Lung (tissue), 12 donors: ENCODE data around the gene CRELD2. TPM values are rescaled to one million over a fixed set of nuclear protein-coding genes. Genes with fewer than 3 reads are reported as not detected.
A peak's percentile ranks its signal among the peaks of the same experiment; 100 is the strongest.

Experiments
- ATAC-seq: fragments of 200-7000 bp; cut with Tn5 transposase; one replicate; pipeline ENCODE4 v1.9.1; 2020; ENCODE audit warnings: moderate number of reproducible peaks; ENCODE audit not compliant: insufficient read depth, low FRiP score
- DNase-seq, 3 donors: peaks; one replicate each; pipeline ENCODE4 v3.0.0-alpha.2; 2013 to 2017
- H3K27ac ChIP-seq, 2 donors: one replicate each; pipeline ENCODE4 v1.5.1; 2013; ENCODE audit warnings: mild to moderate bottlenecking in 2 of 2, moderate library complexity in 2 of 2, control low read depth in 1 of 2, inconsistent platforms in 1 of 2, low read depth in 1 of 2, low read length in 1 of 2
- H3K27me3 ChIP-seq, 3 donors: one replicate each; pipeline ENCODE4 v1.5.1; 2013; ENCODE audit warnings: low read length in 2 of 3; ENCODE audit not compliant: control insufficient read depth in 3 of 3, insufficient read depth in 3 of 3
- H3K36me3 ChIP-seq, 4 donors: one replicate each; pipeline ENCODE4 v1.5.1; 2013; ENCODE audit warnings: low read length in 4 of 4, mild to moderate bottlenecking in 1 of 4, moderate library complexity in 1 of 4; ENCODE audit not compliant: control insufficient read depth in 4 of 4, insufficient read depth in 4 of 4
- H3K4me1 ChIP-seq, 5 donors: one replicate each; pipeline ENCODE4 v1.5.1; 2013; ENCODE audit warnings: low read length in 5 of 5, mild to moderate bottlenecking in 2 of 5, moderate library complexity in 1 of 5; ENCODE audit not compliant: control insufficient read depth in 5 of 5, insufficient read depth in 5 of 5
- H3K4me3 ChIP-seq: one replicate; pipeline ENCODE4 v1.5.1; 2013; ENCODE audit warnings: mild to moderate bottlenecking, control low read depth, moderate library complexity
- H3K9ac ChIP-seq, 2 donors: one replicate each; pipeline ENCODE4 v1.5.1; 2013; ENCODE audit warnings: low read length in 2 of 2, control low read depth in 1 of 2; ENCODE audit not compliant: insufficient read depth in 1 of 2
- H3K9me3 ChIP-seq, 4 donors: one replicate each; pipeline ENCODE4 v1.5.1; 2013; ENCODE audit warnings: low read length in 3 of 4, mild to moderate bottlenecking in 1 of 4, moderate library complexity in 1 of 4; ENCODE audit not compliant: control insufficient read depth in 4 of 4, insufficient read depth in 3 of 4
- WGBS, 2 donors: extraction: QIAGEN DNeasy Blood & Tissue Kit; methylation state at CpG; one replicate each; pipeline ENCODE4 v1.1.7; 2013; 5-methylcytosine and 5-hydroxymethylcytosine counted together
- polyA plus RNA-seq, 2 donors: library from polyadenylated mRNA; stranded (reverse); fragments of 200-250 nt; gene quantifications; one replicate each; pipeline ENCODE4 v1.2.1, GENCODE V29; 2013
- total RNA-seq, 2 donors: library from RNA; depleted of rRNA in 1 of 2; stranded (reverse); fragments of >200 nt in 1 of 2; gene quantifications; one replicate each; pipeline ENCODE4 v1.2.1, GENCODE V29; 2014 to 2021
- TF ChIP-seq, protein P1 (sequence below): IDR thresholded peaks from 2 replicates; pipeline ENCODE4 v1.5.1; 2012; ENCODE audit warnings: mild to moderate bottlenecking; ENCODE audit errors: control extremely low read depth, extremely low read depth
- donor health status: control.
- donor health status: control.
- donor health status: Bipolar disorder and iron deficiency.
- donor health status: healthy.
- donor health status: DM: yes; HTN: yes; CAD: no.

The CRELD2 gene
- total and polyA plus RNA-seq, 4 donors = 18.7 to 110 (median 71.9) TPM

DNA sequence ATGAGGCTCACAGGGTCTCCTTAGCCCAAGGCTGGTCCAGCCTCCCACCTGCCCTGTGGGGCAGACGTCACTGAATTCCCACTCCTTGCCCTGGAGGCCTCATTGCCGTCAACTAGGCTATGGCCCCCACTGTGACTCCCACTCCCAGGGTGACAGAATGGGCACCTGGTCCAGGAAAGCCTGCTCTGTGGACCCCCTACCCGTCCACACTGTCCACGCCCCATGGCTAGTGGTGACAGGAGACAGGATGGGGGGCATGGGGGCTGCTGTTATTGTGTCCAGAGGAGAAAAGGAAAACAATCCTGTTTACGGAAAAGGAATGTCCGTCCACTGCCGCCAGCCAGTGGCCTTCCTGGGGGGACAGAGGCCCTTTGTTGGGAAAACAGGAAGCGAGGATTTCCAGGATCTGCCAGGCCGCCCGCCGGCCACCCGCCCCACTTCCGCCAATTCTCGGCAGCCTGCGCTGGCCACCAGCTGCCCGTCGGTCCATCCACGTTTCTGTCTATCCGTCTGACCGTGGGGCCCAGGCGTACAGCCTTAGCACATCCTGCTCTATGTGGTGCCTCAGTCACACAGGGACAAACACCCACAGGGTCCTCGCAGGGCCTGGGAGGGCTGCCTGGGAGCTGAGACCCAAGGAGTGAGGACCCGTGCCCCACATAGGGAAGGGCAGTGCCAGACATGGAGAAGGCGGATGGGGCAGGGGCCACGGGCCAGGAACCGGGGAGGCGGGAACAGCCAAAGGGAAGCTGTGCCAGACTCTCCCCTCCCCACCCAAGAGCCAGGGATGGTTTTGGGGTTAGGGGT lies 19.5 kb downstream of the CRELD2 start:
- H3K27ac ChIP-seq = peak overlapping the region; percentile 86 to 91
- no peak overlapping the region for H3K9ac ChIP-seq
- ATAC-seq = no peak
- peak; percentile 59 to 70 (median 62) for DNase-seq
- 73% methylated on average over 27 of the region's 27 CpGs for WGBS, 2 donors
- peaks cover 2 to 19% (median 17%) of the 10 kb centered on the region in 5 donors for H3K4me1 ChIP-seq
- TF ChIP-seq, protein P1, sequence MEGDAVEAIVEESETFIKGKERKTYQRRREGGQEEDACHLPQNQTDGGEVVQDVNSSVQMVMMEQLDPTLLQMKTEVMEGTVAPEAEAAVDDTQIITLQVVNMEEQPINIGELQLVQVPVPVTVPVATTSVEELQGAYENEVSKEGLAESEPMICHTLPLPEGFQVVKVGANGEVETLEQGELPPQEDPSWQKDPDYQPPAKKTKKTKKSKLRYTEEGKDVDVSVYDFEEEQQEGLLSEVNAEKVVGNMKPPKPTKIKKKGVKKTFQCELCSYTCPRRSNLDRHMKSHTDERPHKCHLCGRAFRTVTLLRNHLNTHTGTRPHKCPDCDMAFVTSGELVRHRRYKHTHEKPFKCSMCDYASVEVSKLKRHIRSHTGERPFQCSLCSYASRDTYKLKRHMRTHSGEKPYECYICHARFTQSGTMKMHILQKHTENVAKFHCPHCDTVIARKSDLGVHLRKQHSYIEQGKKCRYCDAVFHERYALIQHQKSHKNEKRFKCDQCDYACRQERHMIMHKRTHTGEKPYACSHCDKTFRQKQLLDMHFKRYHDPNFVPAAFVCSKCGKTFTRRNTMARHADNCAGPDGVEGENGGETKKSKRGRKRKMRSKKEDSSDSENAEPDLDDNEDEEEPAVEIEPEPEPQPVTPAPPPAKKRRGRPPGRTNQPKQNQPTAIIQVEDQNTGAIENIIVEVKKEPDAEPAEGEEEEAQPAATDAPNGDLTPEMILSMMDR = no peak
- no peak overlapping the region for H3K4me3 ChIP-seq
- H3K36me3 ChIP-seq = no peaks in the 10 kb centered on the region
- H3K27me3 ChIP-seq = no peaks in the 10 kb centered on the region
- peaks cover 0 to 2% (median 0%) of the 10 kb centered on the region in 4 donors for H3K9me3 ChIP-seq

DNA sequence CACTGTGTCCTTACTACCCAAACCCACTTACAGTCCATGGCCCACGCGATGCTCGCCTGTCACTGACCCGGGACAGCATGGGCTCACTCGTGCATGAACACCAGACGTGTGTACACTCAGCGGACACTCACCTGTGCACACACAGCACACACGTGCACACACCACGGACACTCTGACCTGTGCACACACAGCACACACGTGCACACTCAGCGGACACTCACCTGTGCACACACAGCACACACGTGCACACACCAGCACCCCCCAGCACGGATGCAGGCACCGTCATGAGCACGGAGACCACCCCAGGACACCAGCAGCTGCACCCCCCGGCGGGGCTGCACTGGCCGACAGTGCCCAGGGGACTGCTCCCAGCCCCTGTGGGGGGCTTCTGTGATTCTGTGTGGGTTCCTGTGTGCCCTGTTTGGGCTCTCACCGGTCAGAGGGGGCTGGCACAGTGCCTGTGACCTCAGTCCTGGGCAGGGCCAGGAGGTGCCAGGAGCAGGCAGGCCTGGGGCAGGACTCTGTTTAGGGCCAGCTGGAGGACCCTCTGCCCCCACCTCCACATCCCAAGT lies 20.2 kb downstream of the CRELD2 start:
- Histone ChIP-seq H3K9ac (no peak overlapping the region), H3K4me1 (peaks cover 2 to 19% (median 18%) of the 10 kb centered on the region in 5 donors), H3K9me3 (peaks cover 0 to 2% (median 0%) of the 10 kb centered on the region in 4 donors), H3K4me3 (no peak overlapping the region), H3K36me3 (no peaks in the 10 kb centered on the region), H3K27me3 (no peaks in the 10 kb centered on the region), H3K27ac (peak overlapping the region in 1 of 2 donors; percentile 73)
- DNase-seq (no peak), ATAC-seq (no peak)
- TF ChIP-seq, protein P1 = no peak
- WGBS, 2 donors = 78% methylated on average over 19 of the region's 19 CpGs

DNA sequence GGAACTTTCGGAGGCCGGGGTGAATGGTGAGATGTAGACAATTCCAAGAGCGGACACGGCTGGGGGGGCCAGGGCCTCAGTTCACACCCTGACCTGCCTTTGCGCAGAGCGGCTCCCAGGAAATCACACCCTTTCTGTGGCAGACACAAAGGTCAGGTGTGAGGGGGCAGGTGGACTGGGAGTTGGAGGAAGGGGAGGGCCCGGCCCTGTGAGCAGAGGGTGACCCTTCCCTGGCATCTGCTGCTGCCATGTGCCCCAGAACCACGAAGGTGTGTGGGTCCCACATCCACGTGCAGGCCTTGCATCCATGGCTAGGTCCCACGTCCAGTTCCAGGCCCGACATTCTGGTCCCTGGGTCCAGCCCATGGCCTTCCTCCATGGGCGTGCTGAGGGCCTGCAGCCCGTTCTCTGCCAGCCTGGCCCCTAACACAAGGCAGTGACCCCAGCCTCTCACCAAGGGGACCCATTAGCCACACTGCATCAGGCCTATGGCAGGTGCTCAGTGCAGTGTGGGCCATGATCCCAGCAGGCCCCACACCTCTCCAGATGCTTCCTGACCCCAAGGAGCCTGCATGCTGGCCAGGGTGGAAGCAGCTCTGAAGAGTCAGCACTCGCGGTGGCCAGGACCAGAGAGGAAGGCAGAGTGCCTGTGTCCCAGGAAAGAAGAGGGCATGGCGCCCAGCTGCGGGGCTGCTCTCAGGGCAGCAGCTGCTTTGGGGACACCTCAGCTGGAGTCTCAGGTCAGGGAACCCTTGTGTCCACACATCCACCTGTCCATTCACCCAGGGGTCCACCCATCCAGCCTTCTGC lies 23.3 kb downstream of the CRELD2 start:
- WGBS, 2 donors = 94 to 97% methylated on average over 17 of the region's 17 CpGs
- Histone ChIP-seq H3K27ac (no peak overlapping the region), H3K9me3 (peaks cover 0 to 2% (median 0%) of the 10 kb centered on the region in 4 donors), H3K27me3 (no peaks in the 10 kb centered on the region), H3K4me3 (no peak overlapping the region), H3K36me3 (no peaks in the 10 kb centered on the region), H3K9ac (no peak overlapping the region), H3K4me1 (peaks cover 0 to 22% (median 13%) of the 10 kb centered on the region in 5 donors)
- DNase-seq (peak in 1 of 3 donors; percentile 13), ATAC-seq (no peak)
- TF ChIP-seq, protein P1 = no peak
